ENCODE measurements around the gene FOXP4. TPM values are rescaled to one million over a fixed set of nuclear protein-coding genes. Genes with fewer than 3 reads are reported as not detected.
"Not testable (repeated sequence)": the region's sequence is repeated elsewhere in the genome, so short reads cannot be mapped to it uniquely, and the experiment has no call there.

Gene FOXP4
- total RNA-seq, 1 donor from 2014 or later = 21.6 TPM

- peaks cover 9% of the 10 kb centered on the region for H3K27me3 Mint-ChIP-seq (ENCODE audit: insufficient read depth)
- H3K4me3 Mint-ChIP-seq = no peak overlapping the region
- peaks cover 4% of the 10 kb centered on the region for H3K9me3 Mint-ChIP-seq
- intact Hi-C loops (cut with micrococcal nuclease) = no loop called here
- no peaks in the 10 kb centered on the region for H3K36me3 Mint-ChIP-seq (ENCODE audit: low read depth)
- no peaks in the 10 kb centered on the region for H3K4me1 Mint-ChIP-seq (ENCODE audit: low read depth)
- no peak for DNase-seq (ENCODE audit: low spot score)
- H3K27ac Mint-ChIP-seq = no peak overlapping the region
Measured at GRCh38 chr6:41614715-41615114, 68.5 kb downstream of the FOXP4 start.

- Mint-ChIP-seq H3K9me3 (peaks cover 4% of the 10 kb centered on the region), H3K4me3 (no peak overlapping the region), H3K4me1 (ENCODE audit: low read depth) (no peaks in the 10 kb centered on the region), H3K36me3 (ENCODE audit: low read depth) (no peaks in the 10 kb centered on the region), H3K27me3 (ENCODE audit: insufficient read depth) (peaks cover 11% of the 10 kb centered on the region), H3K27ac (no peak overlapping the region)
- intact Hi-C loops (cut with micrococcal nuclease) = no loop called here
- no peak for DNase-seq (ENCODE audit: low spot score)
Measured at GRCh38 chr6:41615311-41615710, 69.1 kb downstream of the FOXP4 start.

- intact Hi-C loops (cut with micrococcal nuclease) = no loop called here
- Mint-ChIP-seq H3K27me3 (ENCODE audit: insufficient read depth) (peaks cover 13% of the 10 kb centered on the region), H3K4me3 (no peak overlapping the region), H3K36me3 (ENCODE audit: low read depth) (no peaks in the 10 kb centered on the region), H3K9me3 (peaks cover 8% of the 10 kb centered on the region), H3K4me1 (ENCODE audit: low read depth) (no peaks in the 10 kb centered on the region), H3K27ac (no peak overlapping the region)
- DNase-seq (ENCODE audit: low spot score) = no peak
Measured at GRCh38 chr6:41618598-41618997, 72.4 kb downstream of the FOXP4 start.

GRCh38 chr6:41619193-41619592 lies 73.0 kb downstream of the FOXP4 start:
- H3K4me1 Mint-ChIP-seq (ENCODE audit: low read depth); H3K9me3 Mint-ChIP-seq; intact Hi-C loops (cut with micrococcal nuclease); H3K27ac Mint-ChIP-seq; H3K36me3 Mint-ChIP-seq (ENCODE audit: low read depth); H3K4me3 Mint-ChIP-seq; DNase-seq (ENCODE audit: low spot score): not testable (repeated sequence)
- peaks cover 13% of the 10 kb centered on the region for H3K27me3 Mint-ChIP-seq (ENCODE audit: insufficient read depth)

GRCh38 chr6:41621367-41621766 lies 75.2 kb downstream of the FOXP4 start:
- no peak overlapping the region for H3K4me3 Mint-ChIP-seq
- no peaks in the 10 kb centered on the region for H3K36me3 Mint-ChIP-seq (ENCODE audit: low read depth)
- H3K9me3 Mint-ChIP-seq = peaks cover 8% of the 10 kb centered on the region
- intact Hi-C loops (cut with micrococcal nuclease) = no loop called here
- H3K4me1 Mint-ChIP-seq (ENCODE audit: low read depth) = peaks cover 6% of the 10 kb centered on the region
- no peak for DNase-seq (ENCODE audit: low spot score)
- H3K27me3 Mint-ChIP-seq (ENCODE audit: insufficient read depth) = peaks cover 7% of the 10 kb centered on the region
- no peak overlapping the region for H3K27ac Mint-ChIP-seq

GRCh38 chr6:41621802-41622201 lies 75.6 kb downstream of the FOXP4 start:
- H3K36me3 Mint-ChIP-seq (ENCODE audit: low read depth) = no peaks in the 10 kb centered on the region
- intact Hi-C loops (cut with micrococcal nuclease) = no loop called here

GRCh38 chr6:41622206-41622988 lies 76.2 kb downstream of the FOXP4 start:
- Mint-ChIP-seq H3K27ac (no peak overlapping the region), H3K36me3 (ENCODE audit: low read depth) (no peaks in the 10 kb centered on the region), H3K27me3 (ENCODE audit: insufficient read depth) (peaks cover 7% of the 10 kb centered on the region), H3K4me3 (no peak overlapping the region), H3K4me1 (ENCODE audit: low read depth) (peaks cover 6% of the 10 kb centered on the region), H3K9me3 (peaks cover 8% of the 10 kb centered on the region)
- intact Hi-C loops (cut with micrococcal nuclease) = no loop called here
- no peak for DNase-seq (ENCODE audit: low spot score)

More at GRCh38 chr6:41621802-41622201, 75.6 kb downstream of the FOXP4 start:
- H3K9me3 Mint-ChIP-seq = peaks cover 8% of the 10 kb centered on the region
- peaks cover 7% of the 10 kb centered on the region for H3K27me3 Mint-ChIP-seq (ENCODE audit: insufficient read depth)
- no peak overlapping the region for H3K4me3 Mint-ChIP-seq
- no peak overlapping the region for H3K27ac Mint-ChIP-seq
- no peak for DNase-seq (ENCODE audit: low spot score)
- H3K4me1 Mint-ChIP-seq (ENCODE audit: low read depth) = peaks cover 6% of the 10 kb centered on the region

GRCh38 chr6:41623330-41623729 lies 77.1 kb downstream of the FOXP4 start:
- Mint-ChIP-seq H3K27me3 (ENCODE audit: insufficient read depth) (peaks cover 11% of the 10 kb centered on the region), H3K4me3 (no peak overlapping the region), H3K36me3 (ENCODE audit: low read depth) (no peaks in the 10 kb centered on the region), H3K27ac (no peak overlapping the region), H3K9me3 (peaks cover 8% of the 10 kb centered on the region), H3K4me1 (ENCODE audit: low read depth) (peaks cover 6% of the 10 kb centered on the region)
- no peak for DNase-seq (ENCODE audit: low spot score)
- intact Hi-C loops (cut with micrococcal nuclease) = no loop called here

- H3K4me3 Mint-ChIP-seq = no peak overlapping the region
- peaks cover 11% of the 10 kb centered on the region for H3K27me3 Mint-ChIP-seq (ENCODE audit: insufficient read depth)
- H3K27ac Mint-ChIP-seq = no peak overlapping the region
- intact Hi-C loops (cut with micrococcal nuclease) = no loop called here
- H3K36me3 Mint-ChIP-seq (ENCODE audit: low read depth) = no peaks in the 10 kb centered on the region
- DNase-seq (ENCODE audit: low spot score) = no peak
- peaks cover 6% of the 10 kb centered on the region for H3K4me1 Mint-ChIP-seq (ENCODE audit: low read depth)
- peaks cover 8% of the 10 kb centered on the region for H3K9me3 Mint-ChIP-seq
Measured at GRCh38 chr6:41624621-41625380, 78.6 kb downstream of the FOXP4 start.

- Mint-ChIP-seq H3K4me3 (no peak overlapping the region), H3K9me3 (peaks cover 8% of the 10 kb centered on the region), H3K4me1 (ENCODE audit: low read depth) (peaks cover 6% of the 10 kb centered on the region), H3K27me3 (ENCODE audit: insufficient read depth) (peaks cover 7% of the 10 kb centered on the region), H3K27ac (no peak overlapping the region), H3K36me3 (ENCODE audit: low read depth) (no peaks in the 10 kb centered on the region)
- no peak for DNase-seq (ENCODE audit: low spot score)
- intact Hi-C loops (cut with micrococcal nuclease) = no loop called here
Measured at GRCh38 chr6:41625442-41625841, 79.3 kb downstream of the FOXP4 start.

GRCh38 chr6:41626022-41626421 lies 79.8 kb downstream of the FOXP4 start:
- Mint-ChIP-seq H3K36me3 (ENCODE audit: low read depth) (no peaks in the 10 kb centered on the region), H3K4me3 (no peak overlapping the region), H3K27ac (no peak overlapping the region), H3K27me3 (ENCODE audit: insufficient read depth) (peaks cover 5% of the 10 kb centered on the region), H3K9me3 (peaks cover 8% of the 10 kb centered on the region), H3K4me1 (ENCODE audit: low read depth) (peaks cover 6% of the 10 kb centered on the region)
- intact Hi-C loops (cut with micrococcal nuclease) = no loop called here
- no peak for DNase-seq (ENCODE audit: low spot score)

GRCh38 chr6:41626917-41627316 lies 80.7 kb downstream of the FOXP4 start:
- intact Hi-C loops (cut with micrococcal nuclease) = no loop called here
- peaks cover 4% of the 10 kb centered on the region for H3K27me3 Mint-ChIP-seq (ENCODE audit: insufficient read depth)
- no peaks in the 10 kb centered on the region for H3K36me3 Mint-ChIP-seq (ENCODE audit: low read depth)
- H3K4me1 Mint-ChIP-seq (ENCODE audit: low read depth) = peaks cover 6% of the 10 kb centered on the region
- H3K9me3 Mint-ChIP-seq = peaks cover under 1% of the 10 kb centered on the region
- H3K4me3 Mint-ChIP-seq = no peak overlapping the region
- no peak for DNase-seq (ENCODE audit: low spot score)
- H3K27ac Mint-ChIP-seq = no peak overlapping the region

GRCh38 chr6:41629128-41629527 lies 82.9 kb downstream of the FOXP4 start:
- Mint-ChIP-seq H3K27ac (no peak overlapping the region), H3K27me3 (ENCODE audit: insufficient read depth) (peaks cover 10% of the 10 kb centered on the region), H3K4me1 (ENCODE audit: low read depth) (peaks cover 6% of the 10 kb centered on the region), H3K36me3 (ENCODE audit: low read depth) (no peaks in the 10 kb centered on the region), H3K9me3 (no peaks in the 10 kb centered on the region), H3K4me3 (no peak overlapping the region)
- DNase-seq (ENCODE audit: low spot score) = no peak
- intact Hi-C loops (cut with micrococcal nuclease) = no loop called here

All from activated T-helper 1 cell treated with anti-CD3 and anti-CD28 coated beads, Interleukin-12 subunit alpha, Interleukin-12 subunit beta, Interleukin-2, Interleukin-4 antibody, amounts not matched to agents 30 ng/mL and 10 ng/mL and 1 ng/mL, durations not matched to agents 14 hours and 24 hours and 36 hours (primary cell).